Measurements from ENCODE around the gene HOXC6.

HOXC6 gene

GRCh38 chr12:53992377-53992889 is 35.8 kb upstream of the HOXC6 start:
- H3K9me3 ChIP-seq (ENCODE audit: control insufficient read depth, low read length) = no peaks in the 10 kb centered on the region
- peak overlapping the region; percentile 96 for H3K9ac ChIP-seq (ENCODE audit: low read length)
- no peaks in the 10 kb centered on the region for H3K27me3 ChIP-seq (replicated peaks; ENCODE audit: control insufficient read depth, insufficient read depth, low read length)
- no peak for DNase-seq (ENCODE audit: low read depth)
- peaks cover 71% of the 10 kb centered on the region for H3K4me1 ChIP-seq (ENCODE audit: control insufficient read depth, insufficient read depth, low read length)
- H3K4me3 ChIP-seq (ENCODE audit: low read length) = peak overlapping the region; percentile 92
- no peaks in the 10 kb centered on the region for H3K36me3 ChIP-seq (ENCODE audit: control insufficient read depth, insufficient read depth, low read length, severe bottlenecking)

- Histone ChIP-seq H3K4me3 (ENCODE audit: low read length) (peak overlapping the region; percentile 94), H3K4me1 (ENCODE audit: control insufficient read depth, insufficient read depth, low read length) (peaks cover 71% of the 10 kb centered on the region), H3K27me3 (replicated peaks; ENCODE audit: control insufficient read depth, insufficient read depth, low read length) (no peaks in the 10 kb centered on the region), H3K9ac (ENCODE audit: low read length) (peak overlapping the region; percentile 96), H3K36me3 (ENCODE audit: control insufficient read depth, insufficient read depth, low read length, severe bottlenecking) (no peaks in the 10 kb centered on the region), H3K9me3 (ENCODE audit: control insufficient read depth, low read length) (no peaks in the 10 kb centered on the region)
- DNase-seq (ENCODE audit: low read depth) = no peak
Observed at GRCh38 chr12:53993162-53994008, 34.9 kb upstream of the HOXC6 start.

GRCh38 chr12:53994009-53994263 is 34.3 kb upstream of the HOXC6 start:
- no peaks in the 10 kb centered on the region for H3K36me3 ChIP-seq (ENCODE audit: control insufficient read depth, insufficient read depth, low read length, severe bottlenecking)
- no peak for DNase-seq (ENCODE audit: low read depth)
- peak overlapping the region; percentile 96 for H3K9ac ChIP-seq (ENCODE audit: low read length)
- H3K4me3 ChIP-seq (ENCODE audit: low read length) = peak overlapping the region; percentile 94
- H3K27me3 ChIP-seq (replicated peaks; ENCODE audit: control insufficient read depth, insufficient read depth, low read length) = no peaks in the 10 kb centered on the region
- H3K4me1 ChIP-seq (ENCODE audit: control insufficient read depth, insufficient read depth, low read length) = peaks cover 71% of the 10 kb centered on the region
- no peaks in the 10 kb centered on the region for H3K9me3 ChIP-seq (ENCODE audit: control insufficient read depth, low read length)

GRCh38 chr12:53994264-53995001 is 33.8 kb upstream of the HOXC6 start:
- no peaks in the 10 kb centered on the region for H3K27me3 ChIP-seq (replicated peaks; ENCODE audit: control insufficient read depth, insufficient read depth, low read length)
- H3K36me3 ChIP-seq (ENCODE audit: control insufficient read depth, insufficient read depth, low read length, severe bottlenecking) = no peaks in the 10 kb centered on the region
- no peak for DNase-seq (ENCODE audit: low read depth)
- peak overlapping the region; percentile 94 for H3K4me3 ChIP-seq (ENCODE audit: low read length)
- H3K9ac ChIP-seq (ENCODE audit: low read length) = peak overlapping the region; percentile 96
- peaks cover 70% of the 10 kb centered on the region for H3K4me1 ChIP-seq (ENCODE audit: control insufficient read depth, insufficient read depth, low read length)
- no peaks in the 10 kb centered on the region for H3K9me3 ChIP-seq (ENCODE audit: control insufficient read depth, low read length)

- Histone ChIP-seq H3K9me3 (ENCODE audit: control insufficient read depth, low read length) (no peaks in the 10 kb centered on the region), H3K4me3 (ENCODE audit: low read length) (peak overlapping the region; percentile 94), H3K36me3 (ENCODE audit: control insufficient read depth, insufficient read depth, low read length, severe bottlenecking) (no peaks in the 10 kb centered on the region), H3K4me1 (ENCODE audit: control insufficient read depth, insufficient read depth, low read length) (peaks cover 66% of the 10 kb centered on the region), H3K9ac (ENCODE audit: low read length) (peak overlapping the region; percentile 96), H3K27me3 (replicated peaks; ENCODE audit: control insufficient read depth, insufficient read depth, low read length) (no peaks in the 10 kb centered on the region)
- no peak for DNase-seq (ENCODE audit: low read depth)
Observed at GRCh38 chr12:53995002-53995377, 33.2 kb upstream of the HOXC6 start.

- H3K9ac ChIP-seq (ENCODE audit: low read length) = peak overlapping the region; percentile 96
- no peaks in the 10 kb centered on the region for H3K27me3 ChIP-seq (replicated peaks; ENCODE audit: control insufficient read depth, insufficient read depth, low read length)
- no peaks in the 10 kb centered on the region for H3K36me3 ChIP-seq (ENCODE audit: control insufficient read depth, insufficient read depth, low read length, severe bottlenecking)
- peak overlapping the region; percentile 94 for H3K4me3 ChIP-seq (ENCODE audit: low read length)
- no peak for DNase-seq (ENCODE audit: low read depth)
- peaks cover 60% of the 10 kb centered on the region for H3K4me1 ChIP-seq (ENCODE audit: control insufficient read depth, insufficient read depth, low read length)
- H3K9me3 ChIP-seq (ENCODE audit: control insufficient read depth, low read length) = no peaks in the 10 kb centered on the region
Observed at GRCh38 chr12:53995378-53996239, 32.6 kb upstream of the HOXC6 start.

GRCh38 chr12:53996240-53997203 is 31.7 kb upstream of the HOXC6 start:
- no peaks in the 10 kb centered on the region for H3K9me3 ChIP-seq (ENCODE audit: control insufficient read depth, low read length)
- H3K4me3 ChIP-seq (ENCODE audit: low read length) = peak overlapping the region; percentile 94
- peaks cover 59% of the 10 kb centered on the region for H3K4me1 ChIP-seq (ENCODE audit: control insufficient read depth, insufficient read depth, low read length)
- no peak for DNase-seq (ENCODE audit: low read depth)
- no peaks in the 10 kb centered on the region for H3K27me3 ChIP-seq (replicated peaks; ENCODE audit: control insufficient read depth, insufficient read depth, low read length)
- peak overlapping the region; percentile 96 for H3K9ac ChIP-seq (ENCODE audit: low read length)
- no peaks in the 10 kb centered on the region for H3K36me3 ChIP-seq (ENCODE audit: control insufficient read depth, insufficient read depth, low read length, severe bottlenecking)

GRCh38 chr12:53997204-53998109 is 30.8 kb upstream of the HOXC6 start:
- Histone ChIP-seq H3K4me3 (ENCODE audit: low read length) (peak overlapping the region; percentile 94), H3K9me3 (ENCODE audit: control insufficient read depth, low read length) (no peaks in the 10 kb centered on the region), H3K36me3 (ENCODE audit: control insufficient read depth, insufficient read depth, low read length, severe bottlenecking) (no peaks in the 10 kb centered on the region), H3K27me3 (replicated peaks; ENCODE audit: control insufficient read depth, insufficient read depth, low read length) (no peaks in the 10 kb centered on the region), H3K4me1 (ENCODE audit: control insufficient read depth, insufficient read depth, low read length) (peaks cover 58% of the 10 kb centered on the region), H3K9ac (ENCODE audit: low read length) (peak overlapping the region; percentile 96)
- DNase-seq (ENCODE audit: low read depth) = no peak

- peak overlapping the region; percentile 94 for H3K4me3 ChIP-seq (ENCODE audit: low read length)
- H3K9ac ChIP-seq (ENCODE audit: low read length) = peak overlapping the region; percentile 96
- no peaks in the 10 kb centered on the region for H3K27me3 ChIP-seq (replicated peaks; ENCODE audit: control insufficient read depth, insufficient read depth, low read length)
- H3K36me3 ChIP-seq (ENCODE audit: control insufficient read depth, insufficient read depth, low read length, severe bottlenecking) = peaks cover 6% of the 10 kb centered on the region
- no peak for DNase-seq (ENCODE audit: low read depth)
- H3K4me1 ChIP-seq (ENCODE audit: control insufficient read depth, insufficient read depth, low read length) = peaks cover 56% of the 10 kb centered on the region
- H3K9me3 ChIP-seq (ENCODE audit: control insufficient read depth, low read length) = no peaks in the 10 kb centered on the region
Observed at GRCh38 chr12:53998110-53998899, 29.9 kb upstream of the HOXC6 start.
